GM18517 (cell line): ENCODE measurements around the gene FAM20B.

Source experiments
- ATAC-seq: cut with Tn5 transposase; IDR thresholded peaks from one replicate; pipeline ENCODE4 v1.9.1; 2021; ENCODE audit warnings: mild to moderate bottlenecking, moderate library complexity; ENCODE audit not compliant: unreplicated experiment

The FAM20B gene

GRCh38 chr1:179046808-179047635 is 21.3 kb downstream of the FAM20B start:
- ATAC-seq: no peak

- no peak for ATAC-seq
Observed at GRCh38 chr1:179047636-179047997, 21.9 kb downstream of the FAM20B start.

- no peak for ATAC-seq
Observed at GRCh38 chr1:179048339-179049124, 22.8 kb downstream of the FAM20B start.

- no peak for ATAC-seq
Observed at GRCh38 chr1:179052776-179053175, 27.1 kb downstream of the FAM20B start.

GRCh38 chr1:179053486-179053885 is 27.8 kb downstream of the FAM20B start:
- ATAC-seq: no peak

- no peak for ATAC-seq
Observed at GRCh38 chr1:179055937-179056336, 30.2 kb downstream of the FAM20B start.

GRCh38 chr1:179058487-179059483 is 33.1 kb downstream of the FAM20B start:
- ATAC-seq: no peak

- ATAC-seq: no peak
Observed at GRCh38 chr1:179061360-179062282, 35.9 kb downstream of the FAM20B start.

- ATAC-seq: no peak
Observed at GRCh38 chr1:179066471-179066870, 40.8 kb downstream of the FAM20B start.

- no peak for ATAC-seq
Observed at GRCh38 chr1:179077396-179077795, 51.7 kb downstream of the FAM20B start.

GRCh38 chr1:179079113-179079761 is 53.5 kb downstream of the FAM20B start:
- ATAC-seq: peak; percentile 15

- ATAC-seq: peak; percentile 32
Observed at GRCh38 chr1:179080866-179081686, 55.4 kb downstream of the FAM20B start.

- peak; percentile 81 for ATAC-seq
Observed at GRCh38 chr1:179081687-179082332, 56.1 kb downstream of the FAM20B start, which contains the start of gene TOR3A. Gene TOR3A, plus strand, starts transcription at chr1:179082070. Its CDS starts 59 bp downstream, at chr1:179082129.

- peak; percentile 9 for ATAC-seq
Observed at GRCh38 chr1:179082333-179082998, 56.8 kb downstream of the FAM20B start.

GRCh38 chr1:179082999-179083335 is 57.3 kb downstream of the FAM20B start:
- no peak for ATAC-seq

GRCh38 chr1:179083533-179083932 is 57.8 kb downstream of the FAM20B start:
- ATAC-seq: peak; percentile 31

- ATAC-seq: no peak
Observed at GRCh38 chr1:179087665-179088064, 62.0 kb downstream of the FAM20B start.
